NCI-H345 treated with DMSO at 0.1 percent for 48 hours (cell line): ENCODE results near the gene HCRTR1.

ENCODE experiments used
- DNase-seq: peaks from one replicate; lab custom pipeline; 2025; ENCODE audit not compliant: unreplicated experiment; lab: John Stamatoyannopoulos, UW

Gene HCRTR1

DNA sequence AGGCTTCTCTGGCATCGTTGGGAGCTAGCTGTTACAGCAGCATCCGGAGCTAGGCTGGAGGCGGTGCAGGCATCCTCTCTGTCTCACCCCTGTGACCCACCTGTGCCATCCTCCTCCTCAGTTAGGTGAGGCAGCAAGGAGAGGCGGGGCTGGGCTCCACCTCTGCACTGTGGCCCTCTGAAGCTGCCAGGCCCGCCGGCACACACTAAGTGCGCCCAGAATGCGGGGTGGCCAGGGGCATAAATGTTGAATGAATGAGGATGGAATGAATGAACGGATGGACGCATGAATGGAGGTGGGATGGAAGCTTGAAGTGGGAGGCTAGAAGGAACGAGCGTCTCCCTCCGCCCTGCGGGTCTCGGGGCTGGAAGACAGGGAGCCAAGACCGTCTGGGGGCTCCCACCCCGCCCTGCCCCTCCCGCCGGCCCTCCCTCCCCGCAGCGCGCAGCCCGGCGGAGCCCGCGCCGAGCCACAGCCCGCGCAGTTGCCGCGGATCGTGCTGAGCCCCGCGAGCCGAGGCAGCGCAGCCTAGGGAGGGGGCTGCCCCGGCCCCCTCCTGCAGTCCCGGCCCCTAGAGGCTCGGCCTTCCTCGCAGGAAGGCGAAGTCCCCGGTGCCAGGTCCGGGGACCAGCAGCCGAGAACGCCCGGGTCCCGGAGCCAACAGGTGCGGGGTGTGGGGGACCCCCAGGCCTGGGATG, at the start of gene HCRTR1:
Gene HCRTR1, plus strand, starts transcription at position 472 of the 698 bp plus-strand sequence. CDS start 1,504 bp downstream, outside the sequence.
- DNase-seq: no peak

GRCh38 chr1:31567956-31568570, 49.4 kb upstream of the HCRTR1 start:
- no peak for DNase-seq

GRCh38 chr1:31568895-31569595, 48.4 kb upstream of the HCRTR1 start:
- DNase-seq: no peak

GRCh38 chr1:31569596-31570173, 47.8 kb upstream of the HCRTR1 start:
- no peak for DNase-seq

DNA sequence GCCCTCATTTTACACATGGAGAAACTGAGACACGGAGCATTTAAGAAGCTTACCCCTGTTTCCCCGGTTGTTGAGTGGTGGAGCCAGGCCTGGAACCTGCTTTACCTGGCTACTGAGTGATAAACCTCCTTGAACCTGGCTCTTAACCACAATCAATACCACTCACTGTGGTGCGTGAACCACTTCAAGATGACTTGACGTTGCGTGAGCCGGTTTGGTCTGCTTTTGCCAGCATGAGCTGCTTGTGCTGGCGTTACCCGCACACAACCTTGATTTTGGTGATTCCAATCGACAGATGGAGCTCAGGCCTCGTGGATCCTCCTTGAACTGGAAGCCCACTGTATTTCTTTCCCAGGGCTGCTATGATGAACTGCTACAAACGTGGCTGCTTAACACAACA, 47.3 kb upstream of the HCRTR1 start:
- no peak for DNase-seq

DNA sequence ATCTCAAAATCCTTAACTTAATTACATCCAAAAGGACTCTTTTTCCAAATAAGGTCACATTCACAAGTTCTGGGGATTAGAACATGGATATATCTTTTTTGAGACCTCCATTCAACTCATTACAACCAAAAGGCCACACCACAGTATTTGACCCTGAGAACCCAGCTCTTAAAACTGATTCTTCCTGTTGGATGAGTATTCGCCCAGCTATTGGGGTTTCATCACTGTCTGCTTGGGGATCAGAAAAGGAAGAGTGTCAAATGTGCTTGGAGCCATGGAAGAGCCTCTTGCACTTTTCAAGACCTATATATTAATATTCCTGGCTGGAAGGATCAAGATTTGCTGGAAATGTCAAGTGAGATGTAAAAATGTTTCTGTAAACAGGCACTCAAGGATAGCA, 46.6 kb upstream of the HCRTR1 start:
- no peak for DNase-seq

GRCh38 chr1:31571340-31572295, 45.9 kb upstream of the HCRTR1 start:
- DNase-seq: no peak

DNA sequence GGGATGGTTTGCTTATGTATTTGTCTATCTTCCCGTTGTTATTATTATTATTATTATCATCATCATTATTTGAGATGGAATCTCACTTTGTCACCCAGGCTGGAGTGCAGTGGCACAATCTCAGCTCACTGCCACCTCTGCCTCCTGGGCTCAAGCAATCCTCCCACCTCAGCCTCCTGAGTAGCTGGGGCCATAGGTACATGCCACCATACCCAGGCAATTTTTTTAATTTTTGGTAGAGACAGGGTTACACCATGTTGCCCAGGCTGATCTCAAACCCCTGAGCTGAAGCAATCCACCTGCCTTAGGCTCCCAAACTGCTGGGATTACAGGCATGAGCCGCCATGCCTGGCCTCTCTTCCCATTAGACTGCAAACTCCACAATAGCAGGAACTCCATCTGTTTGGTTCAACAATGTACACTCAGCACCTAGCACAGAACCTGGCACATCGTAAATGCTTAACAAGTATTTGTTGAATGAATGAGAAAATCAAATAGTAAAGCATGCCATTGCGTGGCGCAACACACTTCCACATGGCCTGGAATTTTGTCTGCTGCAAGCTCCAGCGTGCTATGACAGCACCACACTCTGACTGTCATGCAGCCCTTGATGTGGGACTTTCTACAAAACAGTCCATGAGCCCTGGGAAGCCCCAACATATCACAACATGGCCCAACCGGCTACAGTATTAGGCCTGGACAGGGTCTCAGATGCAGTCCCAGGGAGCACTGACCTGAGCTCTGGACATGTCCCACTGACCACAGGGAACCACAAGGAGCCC, 45.0 kb upstream of the HCRTR1 start:
- DNase-seq: no peak

DNA sequence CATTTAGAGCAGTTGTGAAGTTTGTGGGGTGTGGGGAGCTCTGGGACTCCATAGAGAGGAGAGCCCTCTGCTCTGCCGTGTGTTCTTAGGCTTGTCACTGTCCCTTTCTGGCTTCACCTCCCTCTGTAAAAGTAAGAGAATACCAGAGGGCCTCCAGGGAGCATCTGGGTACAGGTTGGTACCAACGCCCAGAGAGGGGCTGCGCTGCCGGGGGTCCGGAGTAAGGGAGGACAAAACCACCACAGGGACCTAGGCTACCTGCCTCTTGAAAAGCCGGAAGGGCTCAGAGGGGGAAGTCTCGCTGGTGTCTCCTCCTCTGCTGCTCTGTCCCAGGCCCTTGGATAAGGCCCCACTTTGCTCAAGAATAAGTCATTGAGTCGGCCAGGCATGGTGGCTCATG, 44.2 kb upstream of the HCRTR1 start:
- no peak for DNase-seq

- DNase-seq: no peak
Measured at GRCh38 chr1:31574749-31575368, 42.6 kb upstream of the HCRTR1 start.

GRCh38 chr1:31575369-31576140, 41.9 kb upstream of the HCRTR1 start:
- DNase-seq: no peak

DNA sequence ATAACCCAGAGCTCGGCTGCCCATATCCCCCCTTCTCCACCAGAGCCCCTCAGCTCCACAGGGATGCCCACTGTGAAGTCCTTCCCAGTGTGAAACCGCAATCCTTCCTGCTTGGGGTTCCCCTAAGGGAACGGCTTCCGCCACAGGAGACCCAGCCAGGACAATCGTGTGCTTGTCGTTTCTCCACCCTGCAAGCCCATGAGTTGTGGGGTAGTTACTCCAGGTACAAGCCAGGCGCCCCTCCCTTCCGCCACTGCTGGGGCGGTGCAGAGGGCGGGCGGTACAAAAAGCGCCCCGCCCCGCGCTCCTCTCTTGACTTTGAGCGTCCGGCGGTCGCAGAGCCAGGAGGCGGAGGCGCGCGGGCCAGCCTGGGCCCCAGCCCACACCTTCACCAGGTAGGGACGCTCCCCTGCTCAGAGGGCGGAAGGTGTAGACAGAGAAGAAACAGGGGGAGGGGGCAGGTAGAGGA, 41.3 kb upstream of the HCRTR1 start, which contains the start of gene TINAGL1:
Gene TINAGL1, plus strand, starts transcription at position 315 of the 469 bp plus-strand sequence. CDS start 634 bp downstream, outside the sequence.
- no peak for DNase-seq

GRCh38 chr1:31576743-31577455, 40.6 kb upstream of the HCRTR1 start:
- no peak for DNase-seq

GRCh38 chr1:31577515-31578192, 39.8 kb upstream of the HCRTR1 start:
- no peak for DNase-seq

DNA sequence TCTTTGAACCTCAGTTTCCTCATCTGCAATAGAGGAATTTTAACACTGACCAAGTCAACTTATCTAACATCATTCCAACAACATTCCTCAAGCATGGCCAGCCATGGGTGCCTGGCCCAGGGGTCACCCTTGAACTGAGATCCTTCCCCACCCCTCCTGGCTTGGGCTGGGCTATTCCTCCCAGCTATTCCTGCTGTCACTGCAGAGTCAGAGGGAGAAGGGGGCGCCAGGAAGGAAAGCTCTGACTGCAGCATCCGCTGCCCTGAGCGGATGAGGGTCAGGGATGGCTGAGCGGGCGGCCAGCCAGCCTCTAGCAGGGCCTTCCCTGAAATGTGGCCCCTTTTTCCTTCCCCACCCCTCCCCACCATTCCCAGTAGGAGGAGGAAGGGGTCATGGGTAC, 38.1 kb upstream of the HCRTR1 start:
- no peak for DNase-seq

DNA sequence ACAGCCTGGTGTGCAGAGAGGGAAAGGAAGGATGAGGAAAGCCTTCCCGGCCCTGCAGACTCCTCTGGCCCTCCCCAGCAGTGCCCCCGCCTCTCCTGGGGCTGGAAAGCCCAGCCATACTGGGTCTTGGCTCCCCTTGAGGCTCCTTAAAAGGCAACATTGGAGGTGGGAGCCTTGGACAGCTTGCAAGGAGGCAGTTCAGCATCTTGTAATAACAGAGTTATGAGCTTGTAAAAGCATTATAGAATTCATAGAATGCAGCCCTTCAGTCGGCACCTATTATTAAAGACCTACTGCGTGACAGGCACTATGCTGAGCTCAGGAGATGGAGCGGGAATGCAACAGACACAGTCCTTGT, 37.0 kb upstream of the HCRTR1 start:
- DNase-seq: no peak

GRCh38 chr1:31580891-31581603, 36.4 kb upstream of the HCRTR1 start:
- no peak for DNase-seq
